Measurements from ENCODE around the gene SHISA3. TPM values are rescaled to one million over a fixed set of nuclear protein-coding genes. Genes with fewer than 3 reads are reported as not detected.

SHISA3 gene
- total RNA-seq, 1 donor from 2014 or later = under 0.01 TPM

GRCh38 chr4:42440083-42440482 is 42.8 kb downstream of the SHISA3 start:
- FAIRE-seq (no peak), DNase-seq (ENCODE audit: low spot score in 2 of 2) (no peak)

GRCh38 chr4:42442601-42443000 is 45.3 kb downstream of the SHISA3 start:
- DNase-seq (ENCODE audit: low spot score in 2 of 2) = no peak
- FAIRE-seq = no peak

GRCh38 chr4:42445038-42445437 is 47.8 kb downstream of the SHISA3 start:
- FAIRE-seq (no peak), DNase-seq (ENCODE audit: low spot score in 2 of 2) (no peak)

- FAIRE-seq (no peak), DNase-seq (ENCODE audit: low spot score in 2 of 2) (no peak)
Measured at GRCh38 chr4:42446823-42447222, 49.5 kb downstream of the SHISA3 start.

Other genes starting within 250 kb of the SHISA3 start
- gene BEND4, start 244.8 kb upstream of the SHISA3 start, total RNA-seq = 5.7 TPM

Data from frontal cortex (tissue), 4 donors.